Measurements from ENCODE around the gene ATP5MG. TPM values are rescaled to one million over a fixed set of nuclear protein-coding genes. Genes with fewer than 3 reads are reported as not detected.
A peak's percentile ranks its signal among the peaks of the same experiment; 100 is the strongest.

Gene ATP5MG
- polyA plus RNA-seq, 4 donors: 381 to 539 (median 454) TPM

GRCh38 chr11:118438314-118438931 is 37.0 kb downstream of the ATP5MG start:
- DNase-seq (ENCODE audit: low read depth in 4 of 4, low spot score in 2 of 4): peak in 3 of 4 donors; percentile 21 to 68 (median 47)

DNA sequence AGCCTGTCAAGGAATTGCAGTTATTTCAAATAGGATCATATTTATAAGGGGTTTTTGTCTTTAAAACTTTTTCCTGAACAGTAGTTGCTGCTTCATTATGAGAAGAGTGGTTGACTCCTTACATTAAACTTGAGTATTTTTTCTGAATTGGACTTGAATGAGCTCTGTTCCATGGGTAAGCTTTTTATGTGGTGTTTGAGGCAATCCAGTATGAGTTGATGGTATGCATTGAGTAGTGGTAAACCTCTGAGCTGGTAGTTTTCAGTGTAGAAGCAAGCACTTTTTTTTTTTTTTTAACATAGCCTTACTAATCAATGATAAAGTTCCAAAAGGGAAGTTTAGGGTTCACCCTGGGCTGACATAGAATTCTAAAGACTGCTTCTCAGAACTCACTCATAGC is 38.2 kb downstream of the ATP5MG start:
- no peak for DNase-seq (ENCODE audit: low read depth in 4 of 4, low spot score in 2 of 4)

GRCh38 chr11:118441770-118442275 is 40.4 kb downstream of the ATP5MG start:
- no peak for DNase-seq (ENCODE audit: low read depth in 4 of 4, low spot score in 2 of 4)

DNA sequence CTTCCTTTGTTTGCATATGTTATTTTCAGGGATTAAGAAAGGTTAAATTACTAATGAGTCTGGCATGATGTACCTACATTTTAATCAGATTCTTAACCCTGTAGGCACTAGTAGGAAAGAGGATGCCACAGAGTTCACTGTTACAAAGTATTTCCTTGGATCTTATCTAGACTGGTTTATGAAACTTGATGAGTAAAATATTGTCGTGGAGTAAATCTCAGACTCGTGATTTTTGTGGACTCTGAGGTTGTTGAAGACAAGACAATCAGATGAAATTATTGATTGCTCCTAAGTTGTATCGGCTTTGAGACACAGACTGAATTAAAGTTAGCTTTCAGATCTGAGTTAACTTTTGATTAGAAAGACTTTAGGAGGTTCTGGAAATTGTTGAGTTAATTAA is 40.9 kb downstream of the ATP5MG start:
- no peak for DNase-seq (ENCODE audit: low read depth in 4 of 4, low spot score in 2 of 4)

- DNase-seq (ENCODE audit: low read depth in 4 of 4, low spot score in 2 of 4): no peak
These were observed 41.6 kb downstream of the ATP5MG start for GRCh38 chr11:118442908-118443589.

DNA sequence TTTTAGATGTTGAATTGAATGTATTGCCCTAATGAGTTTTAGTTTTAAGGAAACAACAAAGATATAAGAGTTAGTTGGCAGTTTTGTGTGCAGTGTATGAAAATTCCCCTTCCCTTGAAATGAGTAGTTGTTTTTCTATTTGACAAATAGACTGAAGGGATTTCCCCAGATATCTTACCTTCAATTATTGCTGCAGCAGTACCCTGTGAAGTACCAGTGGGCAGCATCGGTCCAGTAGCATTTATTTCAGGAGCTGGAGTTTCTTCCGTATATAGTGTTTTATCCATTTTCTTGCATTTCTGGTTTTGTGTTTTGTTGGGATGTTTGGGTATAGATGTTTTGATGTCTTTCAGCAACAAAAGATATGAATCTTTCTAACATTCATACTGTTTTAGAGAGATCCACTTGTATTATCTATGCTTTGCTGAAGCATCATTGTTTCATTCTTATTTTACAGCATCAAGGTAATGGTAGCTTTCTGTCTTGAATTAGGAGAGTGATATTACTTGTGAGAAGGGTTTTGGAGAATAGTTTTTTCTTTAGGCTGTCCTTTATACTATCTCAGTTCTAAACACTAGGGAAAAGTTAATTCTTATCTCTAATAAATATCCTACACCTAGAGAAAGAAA is 42.3 kb downstream of the ATP5MG start:
- DNase-seq (ENCODE audit: low read depth in 4 of 4, low spot score in 2 of 4): no peak

DNA sequence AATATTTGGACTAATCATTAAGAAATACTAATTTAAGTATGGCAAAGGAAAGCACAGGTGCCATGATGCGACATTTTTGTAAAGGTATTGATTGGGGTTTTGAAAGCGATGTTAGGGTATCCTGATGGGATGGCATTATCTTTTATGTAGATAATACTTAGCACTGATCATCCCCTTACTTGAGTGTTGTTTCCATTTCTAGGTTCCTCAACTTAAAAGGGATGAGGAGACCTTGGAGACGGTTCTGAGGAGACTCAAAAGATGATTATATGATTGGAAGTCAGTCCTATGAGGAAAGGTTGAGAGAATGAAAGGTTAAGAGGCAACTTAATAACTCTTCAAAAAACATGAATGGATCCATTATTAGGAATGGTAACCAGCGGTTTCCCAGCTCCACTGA is 46.0 kb downstream of the ATP5MG start:
- no peak for DNase-seq (ENCODE audit: low read depth in 4 of 4, low spot score in 2 of 4)

DNA sequence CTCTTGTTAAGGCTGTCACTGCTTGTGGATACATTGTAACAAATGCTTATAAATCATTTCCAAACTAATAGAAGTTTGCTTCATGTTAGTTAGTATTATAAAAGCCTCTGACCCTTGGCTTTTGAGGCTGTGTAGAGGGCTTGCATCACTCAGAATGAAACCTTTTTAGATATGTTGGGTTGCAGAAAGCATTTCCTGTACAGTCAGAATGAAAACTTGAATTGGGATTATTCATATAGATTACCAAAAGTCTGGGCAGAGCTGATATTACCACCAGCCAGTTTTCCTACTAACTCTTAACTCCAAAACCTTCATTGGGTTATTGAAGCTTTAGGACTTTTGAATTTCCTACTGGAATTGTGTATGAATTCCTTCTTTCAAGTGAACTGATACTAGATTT is 46.9 kb downstream of the ATP5MG start:
- DNase-seq (ENCODE audit: low read depth in 4 of 4, low spot score in 2 of 4): no peak

GRCh38 chr11:118449316-118449918 is 48.0 kb downstream of the ATP5MG start:
- DNase-seq (ENCODE audit: low read depth in 4 of 4, low spot score in 2 of 4): no peak

GRCh38 chr11:118450451-118450850 is 49.0 kb downstream of the ATP5MG start:
- no peak for DNase-seq (ENCODE audit: low read depth in 4 of 4, low spot score in 2 of 4)

Other genes with a start within 250 kb of the ATP5MG start
- gene SCN4B, start 248.8 kb upstream of the ATP5MG start, polyA plus RNA-seq (ENCODE audit: insufficient read length in 4 of 4): 1 to 10 TPM; 1.0 to 1.9 (median 1.5) TPM
- 1 to 10 TPM; 3.9 to 5.7 (median 4.7) TPM for gene SCN2B, start 225.0 kb upstream of the ATP5MG start, polyA plus RNA-seq (ENCODE audit: insufficient read length in 4 of 4)
- gene JAML, start 176.6 kb upstream of the ATP5MG start, polyA plus RNA-seq (ENCODE audit: insufficient read length in 4 of 4): 1 to 10 TPM; 2.2 to 3.2 (median 2.7) TPM
- 1 to 10 TPM; 4.2 to 6.9 (median 5.2) TPM for gene MPZL3, start 149.2 kb upstream of the ATP5MG start, polyA plus RNA-seq (ENCODE audit: insufficient read length in 4 of 4)
- gene MPZL2, start 137.3 kb upstream of the ATP5MG start, polyA plus RNA-seq (ENCODE audit: insufficient read length in 4 of 4): 10 to 100 TPM; 18.4 to 28.5 (median 21.8) TPM
- gene CD3E, start 96.9 kb upstream of the ATP5MG start, polyA plus RNA-seq (ENCODE audit: insufficient read length in 4 of 4): under 1 TPM; 0.28 to 0.51 (median 0.38) TPM
- gene CD3D, start 58.9 kb upstream of the ATP5MG start, polyA plus RNA-seq (ENCODE audit: insufficient read length in 4 of 4): under 1 TPM in 2 of 4 donors, not detected in 2; 0.22 to 0.38 TPM
- gene CD3G, start 57.3 kb upstream of the ATP5MG start, polyA plus RNA-seq (ENCODE audit: insufficient read length in 4 of 4): under 1 TPM; 0.18 to 0.24 (median 0.21) TPM
- 10 to 100 TPM; 30.2 to 50.1 (median 39.8) TPM for gene UBE4A, start 42.0 kb upstream of the ATP5MG start, polyA plus RNA-seq (ENCODE audit: insufficient read length in 4 of 4)
- 10 to 100 TPM; 31.8 to 54.5 (median 44.2) TPM for gene KMT2A, start 34.9 kb downstream of the ATP5MG start, polyA plus RNA-seq (ENCODE audit: insufficient read length in 4 of 4)
- 1 to 10 TPM; 1.2 to 3.2 (median 1.8) TPM for gene TTC36, start 125.9 kb downstream of the ATP5MG start, polyA plus RNA-seq (ENCODE audit: insufficient read length in 4 of 4)
- 10 to 100 TPM; 24.5 to 34.1 (median 30.4) TPM for gene TMEM25, start 129.6 kb downstream of the ATP5MG start, polyA plus RNA-seq (ENCODE audit: insufficient read length in 4 of 4)
- gene IFT46, start 164.3 kb downstream of the ATP5MG start, polyA plus RNA-seq (ENCODE audit: insufficient read length in 4 of 4): 10 to 100 TPM; 41.7 to 48.0 (median 45.8) TPM
- gene ARCN1, start 170.8 kb downstream of the ATP5MG start, polyA plus RNA-seq (ENCODE audit: insufficient read length in 4 of 4): 100 to 1,000 TPM; 154 to 193 (median 169) TPM
- 100 to 1,000 TPM; 103 to 191 (median 146) TPM for gene PHLDB1, start 206.0 kb downstream of the ATP5MG start, polyA plus RNA-seq (ENCODE audit: insufficient read length in 4 of 4)

Data from left renal cortex interstitium (tissue), 4 donors.